Sciatic nerve (tissue), 2 donors: ENCODE results near the gene CMSS1. TPM values are rescaled to one million over a fixed set of nuclear protein-coding genes. Genes with fewer than 3 reads are reported as not detected.
A peak's percentile ranks its signal among the peaks of the same experiment; 100 is the strongest.
"Not testable (repeated sequence)": the region's sequence is repeated elsewhere in the genome, so short reads cannot be mapped to it uniquely, and the experiment has no call there.

Source experiments
- ATAC-seq: fragments of 200-7000 bp; cut with Tn5 transposase; one replicate; pipeline ENCODE4 v1.9.1; 2020; ENCODE audit warnings: mild to moderate bottlenecking, moderate library complexity
- DNase-seq: peaks from one replicate; pipeline ENCODE4 v3.0.0-alpha.2; 2020; ENCODE audit warnings: low spot score
- intact Hi-C: fragments of 100-400 bp; cut with DNase I; formaldehyde crosslinking; loops from one replicate; pipeline ENCODE4 v1.14.2; 2022
- total RNA-seq: library from RNA; stranded (reverse); fragmentation: NEBNext Ultra II Directional; extraction: Animal tissue kit (Norgen Biotek cat#: 25700); gene quantifications from one replicate; pipeline ENCODE4 v1.2.1, GENCODE V29; 2021
- donor health status: DM: no; HTN: no; CAD: no.
- donor health status: DM: no; HTN: no; CAD: no.

Gene CMSS1
- total RNA-seq, 1 donor from 2014 or later = 26.7 TPM

GRCh38 chr3:99809565-99809964, 8.1 kb upstream of the CMSS1 start:
- intact Hi-C loops = no loop called here
- DNase-seq (no peak), ATAC-seq (no peak)

GRCh38 chr3:99810403-99810802, 7.3 kb upstream of the CMSS1 start:
- ATAC-seq = no peak
- no peak for DNase-seq
- intact Hi-C loops = no loop called here

GRCh38 chr3:99817047-99817436, 620 bp upstream of the CMSS1 start:
- intact Hi-C loops = no loop called here
- DNase-seq (no peak), ATAC-seq (peak; percentile 30)

- ATAC-seq (no peak), DNase-seq (no peak)
- intact Hi-C loops = no loop called here
Observed at GRCh38 chr3:99818818-99819217, 1.2 kb downstream of the CMSS1 start.

GRCh38 chr3:99823723-99824711, 6.4 kb downstream of the CMSS1 start:
- intact Hi-C loops = no loop called here
- DNase-seq (no peak), ATAC-seq (no peak)

GRCh38 chr3:99825004-99825640, 7.5 kb downstream of the CMSS1 start:
- ATAC-seq = no peak
- no peak for DNase-seq
- intact Hi-C loops = no loop called here

GRCh38 chr3:99829844-99830243, 12.2 kb downstream of the CMSS1 start:
- intact Hi-C loops = no loop called here
- DNase-seq (no peak), ATAC-seq (no peak)

GRCh38 chr3:99833617-99834205, 16.0 kb downstream of the CMSS1 start:
- intact Hi-C loops = no loop called here
- peak; percentile 43 for ATAC-seq
- no peak for DNase-seq

GRCh38 chr3:99834211-99834957, 16.7 kb downstream of the CMSS1 start:
- DNase-seq (no peak), ATAC-seq (no peak)
- intact Hi-C loops = no loop called here

- ATAC-seq = no peak
- intact Hi-C loops = no loop called here
- no peak for DNase-seq
Observed at GRCh38 chr3:99836681-99837080, 19.0 kb downstream of the CMSS1 start.

GRCh38 chr3:99837715-99838114, 20.1 kb downstream of the CMSS1 start:
- no peak for DNase-seq
- intact Hi-C loops = no loop called here

GRCh38 chr3:99838755-99839154, 21.1 kb downstream of the CMSS1 start:
- intact Hi-C loops = no loop called here
- ATAC-seq (no peak), DNase-seq (no peak)

More at GRCh38 chr3:99837715-99838114, 20.1 kb downstream of the CMSS1 start:
- no peak for ATAC-seq

- ATAC-seq (no peak), DNase-seq (no peak)
- intact Hi-C loops = loop anchor here (5.0 kb wide), 1 partner anchor 413 kb away; no protein-coding TSS in a partner anchor
Observed at GRCh38 chr3:99839613-99840012, 22.0 kb downstream of the CMSS1 start.

GRCh38 chr3:99841949-99842348, 24.3 kb downstream of the CMSS1 start:
- not testable (repeated sequence) for DNase-seq, ATAC-seq
- intact Hi-C loops = loop anchor here (5.0 kb wide), 1 partner anchor 410 kb away; no protein-coding TSS in a partner anchor

GRCh38 chr3:99842826-99843589, 25.3 kb downstream of the CMSS1 start:
- intact Hi-C loops = loop anchor here (5.0 kb wide), 1 partner anchor 409 kb away; no protein-coding TSS in a partner anchor

GRCh38 chr3:99843590-99844258, 26.1 kb downstream of the CMSS1 start:
- ATAC-seq (peak; percentile 48), DNase-seq (no peak)
- intact Hi-C loops = loop anchor here (5.0 kb wide), 1 partner anchor 409 kb away; no protein-coding TSS in a partner anchor

More at GRCh38 chr3:99842826-99843589, 25.3 kb downstream of the CMSS1 start:
- no peak for DNase-seq
- peak; percentile 80 for ATAC-seq

GRCh38 chr3:99845331-99845730, 27.7 kb downstream of the CMSS1 start:
- DNase-seq (no peak), ATAC-seq (peak; percentile 2)
- intact Hi-C loops = no loop called here

GRCh38 chr3:99845999-99846398, 28.3 kb downstream of the CMSS1 start:
- ATAC-seq (peak; percentile 5), DNase-seq (no peak)
- intact Hi-C loops = no loop called here
